NCI-H1930 (cell line): ENCODE results near the gene CORO1A.
"Not testable (repeated sequence)": the region's sequence is repeated elsewhere in the genome, so short reads cannot be mapped to it uniquely, and the experiment has no call there.

Source experiments
- DNase-seq, 2 experiments: peaks; one replicate each; lab custom pipeline; 2025; lab: John Stamatoyannopoulos, UW

The CORO1A gene

GRCh38 chr16:30183233-30184095 is at the start of gene CORO1A:
TSS of gene CORO1A (plus strand) at chr16:30183602. CDS start at chr16:30185210, 1,608 bp downstream.
- peak; percentile 69 to 82 for DNase-seq

GRCh38 chr16:30136971-30137605 is 46.3 kb upstream of the CORO1A start:
- DNase-seq: no peak

DNA sequence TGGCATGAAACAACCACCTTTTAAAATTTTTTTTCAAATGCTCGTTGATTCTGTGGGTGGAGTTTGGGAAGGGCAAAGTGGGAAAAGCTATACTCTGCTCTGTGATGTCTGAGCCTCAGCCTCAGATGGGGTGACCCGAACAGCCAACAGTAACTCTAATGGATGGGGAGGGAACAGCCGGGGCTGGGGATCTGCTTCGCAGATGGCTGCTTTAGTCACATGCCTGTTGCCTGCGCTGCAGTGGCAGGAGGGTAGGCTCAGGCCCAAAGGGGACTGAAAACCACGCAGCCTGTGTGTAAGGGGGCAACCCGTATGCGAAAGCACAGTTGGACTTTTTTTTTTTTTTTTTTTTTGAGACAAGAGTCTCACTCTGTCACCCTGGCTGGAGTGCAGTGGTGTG is 45.5 kb upstream of the CORO1A start:
- DNase-seq: no peak

- DNase-seq: no peak
Measured at GRCh38 chr16:30139583-30140481, 43.6 kb upstream of the CORO1A start.

DNA sequence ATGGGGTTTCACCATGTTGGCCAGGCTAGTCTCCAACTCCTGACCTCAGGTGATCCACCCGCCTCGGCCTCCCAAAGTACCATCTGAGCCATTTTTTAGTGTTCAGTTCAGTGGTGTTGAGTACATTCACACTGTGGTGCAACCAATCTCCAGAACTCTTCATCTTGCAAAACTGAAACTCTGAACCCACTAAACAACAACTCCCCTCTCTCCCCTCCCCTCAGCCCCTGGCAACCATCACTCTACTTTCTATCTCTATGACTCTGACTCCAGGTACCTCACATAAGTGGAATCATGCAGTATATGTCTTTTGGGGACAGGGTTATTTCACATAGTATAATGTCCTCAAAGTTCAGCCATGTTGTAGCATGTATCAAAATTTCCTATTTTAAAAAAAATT is 41.7 kb upstream of the CORO1A start:
- no peak for DNase-seq

DNA sequence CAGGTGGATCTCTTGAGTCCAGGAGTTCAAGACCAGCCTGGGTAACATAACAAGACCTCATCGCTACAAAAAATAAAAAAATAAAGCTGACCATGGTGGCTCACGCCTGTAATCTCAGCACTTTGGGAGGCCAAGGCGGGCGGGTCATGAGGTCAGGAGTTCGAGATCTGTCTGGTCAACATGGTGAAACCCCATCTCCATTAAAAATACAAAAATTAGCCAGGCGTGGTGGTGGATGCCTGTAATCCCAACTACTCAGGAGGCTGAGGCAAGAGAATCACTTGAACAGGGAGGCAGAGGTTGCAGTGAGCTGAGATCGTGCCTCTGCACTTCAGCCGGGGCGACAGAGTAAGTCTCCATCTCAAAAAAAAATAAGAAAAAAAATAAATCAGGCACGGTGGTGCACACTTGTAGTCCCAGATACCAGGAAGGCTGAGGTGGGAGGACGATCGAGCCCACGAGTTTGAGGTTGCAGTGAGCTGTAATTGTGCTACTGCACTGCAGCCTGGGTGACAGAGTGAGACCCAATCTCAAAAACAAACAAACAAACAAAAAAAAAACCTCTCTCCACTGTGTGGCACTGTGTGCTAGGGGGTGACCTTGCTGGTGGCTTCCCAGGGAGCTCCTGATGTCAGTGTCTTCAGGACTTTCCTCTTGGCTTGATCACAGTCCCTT is 40.6 kb upstream of the CORO1A start:
- peak in 1 of 2 experiments; percentile 11 for DNase-seq

DNA sequence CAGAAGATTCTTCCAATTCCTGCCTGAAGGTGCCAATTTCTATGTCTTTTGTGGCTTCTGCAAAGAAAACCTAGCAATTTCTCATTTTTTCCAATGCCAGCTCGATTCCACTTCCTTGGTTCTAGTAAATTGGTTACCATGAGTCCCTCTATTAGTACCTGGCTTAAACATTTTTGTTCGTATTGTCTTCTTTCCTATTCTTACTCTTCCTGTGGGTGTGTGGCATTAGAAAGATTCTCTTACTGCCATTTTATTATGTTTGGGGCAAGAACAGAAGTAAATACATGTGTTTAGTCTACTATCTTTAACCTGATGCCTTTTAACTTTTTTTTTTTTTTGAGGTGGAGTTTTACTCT is 40.1 kb upstream of the CORO1A start:
- DNase-seq: no peak

DNA sequence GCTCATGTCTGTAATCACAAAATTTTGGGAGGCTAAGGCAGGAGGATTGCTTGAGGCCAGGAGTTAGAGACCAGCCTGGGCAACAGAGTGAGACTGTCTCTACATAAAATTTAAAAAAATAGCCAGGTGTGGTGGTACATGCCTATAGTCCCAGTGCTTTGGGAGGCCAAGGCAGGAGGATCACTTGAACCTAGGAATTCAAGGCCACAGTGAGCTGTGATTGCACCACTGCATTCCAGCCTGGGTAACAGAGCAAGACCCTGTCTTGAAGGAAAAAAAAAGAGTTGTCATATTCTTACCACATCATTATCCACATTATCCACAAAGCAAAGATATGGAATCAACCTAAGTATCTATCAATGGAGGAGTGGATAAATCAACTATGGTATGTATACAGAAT is 39.4 kb upstream of the CORO1A start:
- DNase-seq: no peak

DNA sequence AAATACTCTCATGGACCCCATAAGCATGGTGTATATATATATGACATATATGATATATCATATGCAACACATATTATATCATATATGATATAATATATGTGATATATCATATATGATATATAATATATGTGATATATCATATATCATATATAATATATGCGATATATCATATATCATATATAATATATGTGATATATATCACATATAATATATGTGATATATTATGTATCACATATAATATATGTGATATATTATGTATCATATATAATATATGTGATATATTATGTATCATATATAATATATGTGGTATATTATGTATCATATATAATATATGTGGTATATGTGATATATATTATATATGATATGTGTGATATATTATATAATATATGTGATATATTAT is 38.5 kb upstream of the CORO1A start:
- DNase-seq: no peak

GRCh38 chr16:30145657-30146056 is 37.7 kb upstream of the CORO1A start:
- no peak for DNase-seq

GRCh38 chr16:30147843-30148510 is 35.4 kb upstream of the CORO1A start:
- no peak for DNase-seq

GRCh38 chr16:30149250-30149930 is 34.0 kb upstream of the CORO1A start:
- no peak for DNase-seq

GRCh38 chr16:30151091-30151490 is 32.3 kb upstream of the CORO1A start:
- DNase-seq: no peak

DNA sequence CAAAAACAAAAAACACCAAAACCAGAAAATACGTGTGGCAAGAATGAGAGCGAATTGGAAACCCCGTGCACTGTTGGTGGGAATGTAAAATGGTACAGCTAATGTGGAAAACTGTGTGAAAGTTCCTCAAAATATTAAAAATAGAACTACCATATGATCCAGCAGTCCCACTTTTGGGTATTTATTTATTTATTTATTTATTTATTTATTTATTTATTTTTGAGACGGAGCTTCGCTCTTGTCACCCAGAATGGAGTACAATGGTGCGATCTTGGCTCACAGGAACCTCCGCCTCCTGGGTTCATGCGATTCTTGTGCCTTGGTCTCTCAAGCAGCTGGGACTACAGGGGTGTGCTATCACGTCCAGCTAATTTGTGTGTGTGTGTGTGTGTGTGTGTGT is 30.9 kb upstream of the CORO1A start:
- DNase-seq: no peak

DNA sequence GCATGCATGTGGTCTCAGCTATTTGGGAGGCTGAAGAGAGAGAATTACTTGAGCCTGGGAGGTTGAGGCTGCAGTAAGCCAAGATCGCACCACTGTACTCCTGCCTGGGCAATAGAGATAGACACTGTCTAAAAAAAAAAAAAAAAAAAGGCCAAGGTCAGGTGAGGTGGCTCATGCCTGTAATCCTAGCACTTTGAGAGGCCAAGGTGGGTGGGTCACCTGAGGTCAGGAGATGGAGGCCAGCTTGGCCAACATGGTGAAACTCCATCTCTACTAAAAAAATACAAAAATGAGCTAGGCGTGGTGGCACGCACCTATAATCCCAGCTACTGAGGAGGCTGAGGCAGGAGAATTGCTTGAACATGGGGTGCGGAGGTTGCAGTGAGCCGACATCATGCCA is 28.2 kb upstream of the CORO1A start:
- no peak for DNase-seq

DNA sequence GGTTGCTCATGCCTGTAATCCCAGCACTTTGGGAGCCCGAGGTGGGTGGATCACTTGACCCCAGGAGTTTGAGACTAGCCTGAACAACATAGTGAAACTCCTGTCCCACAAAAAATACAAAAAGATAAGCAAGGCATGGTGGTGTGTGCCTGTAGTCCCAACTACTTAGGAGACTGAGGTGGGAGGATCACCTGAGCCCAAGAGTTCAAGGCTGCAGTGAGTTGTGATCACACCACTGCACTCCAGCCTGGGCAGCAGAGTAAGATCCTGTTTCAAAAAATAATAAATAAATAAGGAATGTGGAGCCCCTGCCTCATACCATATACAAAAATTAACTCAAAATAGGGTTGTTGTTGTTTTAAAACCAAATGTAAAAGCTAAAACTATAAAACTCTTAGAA is 26.2 kb upstream of the CORO1A start:
- no peak for DNase-seq

DNA sequence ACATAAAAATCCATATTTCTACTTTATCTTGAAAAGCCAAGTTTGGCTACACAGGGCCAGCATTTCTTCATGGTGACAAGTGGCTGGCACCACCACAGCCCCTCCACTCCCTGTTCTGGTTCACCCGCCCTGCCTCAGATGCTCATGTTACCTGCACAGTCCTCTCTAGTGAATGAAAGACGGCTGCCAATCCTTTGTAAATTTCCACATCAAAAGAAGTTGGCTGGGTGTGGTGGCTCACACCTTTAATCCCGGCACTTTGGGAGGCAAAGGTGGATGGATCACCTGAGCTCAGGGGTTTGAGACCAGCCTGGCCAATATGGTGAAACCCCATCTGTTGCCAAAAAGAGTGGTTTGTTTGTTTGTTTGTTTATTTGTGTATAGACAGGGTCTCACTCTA is 19.9 kb upstream of the CORO1A start:
- DNase-seq: no peak

DNA sequence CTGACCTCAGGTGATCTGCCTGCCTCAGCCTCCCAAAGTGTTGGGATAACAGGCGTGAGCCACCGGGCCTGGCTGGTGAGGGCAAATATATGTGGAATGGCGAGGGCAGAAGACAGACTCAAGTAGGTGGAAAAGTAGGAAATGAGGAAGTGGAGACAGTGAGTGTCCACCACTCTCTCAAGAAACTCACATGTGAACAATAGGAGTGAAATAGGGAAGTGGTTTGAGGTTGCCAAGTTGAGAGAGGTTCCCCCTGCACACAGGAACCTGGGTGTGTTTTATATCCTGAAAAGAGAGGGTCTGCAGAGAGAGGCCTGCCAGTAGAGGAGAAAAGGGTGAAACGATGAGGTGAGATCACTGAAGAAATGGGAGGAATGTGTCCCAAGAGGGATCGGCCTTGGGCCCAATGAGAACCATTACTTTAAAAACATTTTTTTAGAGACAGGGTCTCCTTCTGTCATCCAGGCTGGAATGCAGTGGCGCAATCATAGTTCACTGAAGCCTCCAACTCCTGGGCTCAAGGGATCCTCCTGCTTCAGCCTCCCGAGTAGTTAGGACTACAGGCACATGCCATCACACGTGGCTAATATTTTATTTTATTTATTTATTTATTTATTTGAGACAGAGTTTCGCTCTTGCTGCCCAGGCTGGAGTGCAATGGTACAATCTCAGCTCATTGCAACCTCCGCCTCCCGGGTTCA is 17.1 kb upstream of the CORO1A start:
- DNase-seq: no peak

- DNase-seq: not testable (repeated sequence)
Measured at GRCh38 chr16:30168746-30169145, 14.7 kb upstream of the CORO1A start.

DNA sequence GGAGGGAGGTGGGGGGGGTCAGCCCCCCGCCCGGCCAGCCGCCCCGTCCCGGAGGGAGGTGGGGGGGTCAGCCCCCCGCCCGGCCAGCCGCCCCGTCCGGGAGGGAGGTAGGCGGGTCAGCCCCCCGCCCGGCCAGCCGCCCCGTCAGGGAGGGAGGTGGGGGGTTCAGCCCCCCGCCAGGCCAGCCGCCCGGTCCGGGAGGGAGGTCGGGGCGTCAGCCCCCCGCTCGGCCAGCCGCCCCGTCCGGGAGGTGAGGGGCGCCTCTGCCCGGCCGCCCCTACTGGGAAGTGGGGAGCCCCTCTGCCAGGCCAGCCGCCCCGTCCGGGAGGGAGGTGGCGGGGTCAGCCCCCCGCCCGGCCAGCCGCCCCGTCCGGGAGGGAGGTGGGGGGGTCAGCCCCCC is 14.0 kb upstream of the CORO1A start:
- not testable (repeated sequence) for DNase-seq
